Colonic mucosa (tissue), 4 donors: ENCODE measurements around the gene APBB1IP. TPM values are rescaled to one million over a fixed set of nuclear protein-coding genes. Genes with fewer than 3 reads are reported as not detected.

Experiments
- DNase-seq: peaks from one replicate; pipeline ENCODE4 v3.0.0-alpha.2; 2020
- H3K27ac ChIP-seq: fragments of 200-600 bp; one replicate; pipeline ENCODE4 v1.8.0; 2021
- H3K27me3 ChIP-seq: fragments of 200-600 bp; one replicate; pipeline ENCODE4 v1.8.0; 2021
- H3K36me3 ChIP-seq: fragments of 200-600 bp; one replicate; pipeline ENCODE4 v1.8.0; 2021
- H3K4me1 ChIP-seq: fragments of 200-600 bp; one replicate; pipeline ENCODE4 v1.8.0; 2021; ENCODE audit warnings: mild to moderate bottlenecking
- H3K4me3 ChIP-seq: fragments of 200-600 bp; one replicate; pipeline ENCODE4 v1.8.0; 2021
- H3K9ac ChIP-seq, 2 donors: one replicate each; pipeline ENCODE4 v1.7.0; 2013; ENCODE audit warnings: control low read depth in 2 of 2, low read depth in 2 of 2, low read length in 2 of 2
- H3K9me3 ChIP-seq: fragments of 200-600 bp; one replicate; pipeline ENCODE4 v1.8.0; 2021
- intact Hi-C: fragments of 100-400 bp; cut with DNase I; formaldehyde crosslinking; loops from one replicate; pipeline ENCODE4 v1.14.1; 2022
- total RNA-seq, 2 donors: library from RNA; stranded (reverse); fragmentation: NEBNext Ultra II Directional in 1 of 2; extraction: Animal tissue kit (Norgen Biotek cat#: 25700) in 1 of 2; gene quantifications; one replicate each; pipeline ENCODE4 v1.2.1, GENCODE V29; 2021
- TF ChIP-seq, protein P1 (sequence below): fragments of 200-600 bp; IDR thresholded peaks from one replicate; pipeline ENCODE4 v1.8.0; 2022; ENCODE audit warnings: antibody characterized with exemption, mild to moderate bottlenecking
- donor health status: healthy.
- donor health status: DM: no; HTN: no; CAD: no.
- donor health status: DM: no; HTN: no; CAD: no.

The APBB1IP gene
- total RNA-seq, 2 donors from 2014 or later: 2.1 to 2.8 TPM

DNA sequence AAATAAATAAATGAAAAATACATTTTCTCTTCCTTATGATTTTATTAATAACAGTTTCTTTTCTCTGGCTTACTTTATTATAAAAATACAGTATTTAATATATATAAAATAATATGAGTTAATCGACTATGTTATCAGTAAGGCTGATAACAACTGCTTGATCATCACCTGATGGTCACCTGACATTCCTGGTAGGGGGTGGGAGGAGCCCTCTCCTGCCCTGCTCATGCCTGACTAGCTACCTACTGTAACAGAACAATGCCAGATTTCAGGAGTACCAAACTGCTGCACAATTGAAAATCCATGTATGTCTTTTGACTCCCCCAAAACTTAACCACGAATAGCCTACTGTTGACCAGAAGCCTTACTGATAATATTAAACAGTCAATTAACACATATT lies 1.3 kb upstream of the APBB1IP start:
- no peak overlapping the region for H3K27ac ChIP-seq
- no peak for DNase-seq
- intact Hi-C loops: no loop called here

DNA sequence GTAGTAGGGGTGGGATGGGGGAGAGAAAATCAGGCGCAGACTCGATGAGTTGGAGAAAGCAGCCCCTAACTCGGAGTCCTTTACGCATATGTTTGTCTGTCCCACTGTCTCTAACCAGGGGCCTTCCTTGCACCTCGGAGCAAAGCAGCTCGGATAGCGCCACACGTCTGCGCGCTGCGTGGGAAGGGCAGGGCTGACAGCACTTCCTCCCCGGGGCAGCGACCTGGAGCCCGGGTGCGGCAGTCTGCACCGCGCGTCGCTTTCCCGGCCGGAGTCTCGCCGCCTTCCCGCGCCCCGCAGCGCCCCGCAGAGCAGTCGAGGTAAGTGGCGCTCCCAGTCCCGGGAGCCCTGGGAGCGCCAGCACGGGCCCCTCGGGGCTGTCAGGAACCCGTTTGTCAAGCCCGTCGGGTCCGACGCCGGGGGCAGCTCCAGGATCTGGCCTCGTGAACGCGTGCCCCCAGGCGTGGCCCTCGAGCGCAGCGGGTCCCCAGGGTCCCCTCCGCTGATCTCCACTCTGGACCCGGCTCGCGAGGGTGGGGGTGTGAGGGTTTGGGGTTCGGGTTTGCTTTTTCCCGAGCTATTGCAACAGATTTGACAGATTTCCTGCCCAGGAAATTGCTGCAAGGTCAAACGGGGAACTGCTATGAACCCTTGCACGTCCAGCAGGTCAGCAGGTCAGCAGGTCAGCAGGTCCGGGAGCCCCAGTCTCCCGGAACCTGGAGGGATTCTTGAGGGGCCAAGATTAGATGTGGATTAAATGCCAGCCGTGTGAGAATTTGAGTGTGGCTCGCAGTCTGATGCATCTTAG lies 597 bp downstream of the APBB1IP start:
- intact Hi-C loops: no loop called here
- DNase-seq: peak; percentile 34

More for the DNA sequence above, 1.3 kb upstream of the APBB1IP start:
- Histone ChIP-seq H3K9ac (no peak overlapping the region), H3K27me3 (no peaks in the 10 kb centered on the region), H3K4me3 (no peak overlapping the region), H3K9me3 (no peaks in the 10 kb centered on the region), H3K4me1 (no peaks in the 10 kb centered on the region), H3K36me3 (no peaks in the 10 kb centered on the region)
- TF ChIP-seq, protein P1, sequence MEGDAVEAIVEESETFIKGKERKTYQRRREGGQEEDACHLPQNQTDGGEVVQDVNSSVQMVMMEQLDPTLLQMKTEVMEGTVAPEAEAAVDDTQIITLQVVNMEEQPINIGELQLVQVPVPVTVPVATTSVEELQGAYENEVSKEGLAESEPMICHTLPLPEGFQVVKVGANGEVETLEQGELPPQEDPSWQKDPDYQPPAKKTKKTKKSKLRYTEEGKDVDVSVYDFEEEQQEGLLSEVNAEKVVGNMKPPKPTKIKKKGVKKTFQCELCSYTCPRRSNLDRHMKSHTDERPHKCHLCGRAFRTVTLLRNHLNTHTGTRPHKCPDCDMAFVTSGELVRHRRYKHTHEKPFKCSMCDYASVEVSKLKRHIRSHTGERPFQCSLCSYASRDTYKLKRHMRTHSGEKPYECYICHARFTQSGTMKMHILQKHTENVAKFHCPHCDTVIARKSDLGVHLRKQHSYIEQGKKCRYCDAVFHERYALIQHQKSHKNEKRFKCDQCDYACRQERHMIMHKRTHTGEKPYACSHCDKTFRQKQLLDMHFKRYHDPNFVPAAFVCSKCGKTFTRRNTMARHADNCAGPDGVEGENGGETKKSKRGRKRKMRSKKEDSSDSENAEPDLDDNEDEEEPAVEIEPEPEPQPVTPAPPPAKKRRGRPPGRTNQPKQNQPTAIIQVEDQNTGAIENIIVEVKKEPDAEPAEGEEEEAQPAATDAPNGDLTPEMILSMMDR: no peak

DNA sequence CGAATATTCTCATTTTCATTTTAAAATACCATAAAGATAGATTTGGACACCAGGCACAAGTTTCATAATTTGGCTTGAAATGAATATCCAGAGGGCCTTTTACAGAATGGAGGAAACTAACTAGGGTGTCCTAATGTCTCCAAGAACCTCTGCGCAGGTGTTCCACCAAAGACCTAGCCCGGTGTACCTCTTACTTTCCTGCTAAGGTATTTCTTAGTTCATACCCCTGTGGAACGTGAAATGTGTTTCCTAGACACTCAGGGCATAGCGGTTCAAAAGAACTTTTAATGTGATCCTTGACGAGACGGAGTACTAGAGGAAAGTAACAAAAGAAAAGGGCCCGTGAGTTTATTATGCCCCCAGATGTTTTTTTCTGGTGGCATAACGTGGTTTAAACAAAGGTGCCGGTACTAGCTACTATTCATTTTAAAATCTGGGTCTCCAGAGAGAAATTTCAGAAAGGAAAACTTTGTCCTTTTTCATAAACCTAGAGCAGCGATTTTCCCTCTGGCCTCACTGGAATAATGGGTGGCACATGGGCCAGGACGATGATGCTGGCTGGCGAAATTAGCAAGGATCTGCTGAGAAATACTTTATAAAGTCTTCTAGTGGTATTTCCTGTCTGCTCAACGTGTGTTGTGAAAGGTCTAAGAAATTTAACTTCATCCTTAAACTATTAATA lies 1.4 kb downstream of the APBB1IP start:
- TF ChIP-seq, protein P1: no peak
- Histone ChIP-seq H3K36me3 (no peaks in the 10 kb centered on the region), H3K9ac (peak overlapping the region in 1 of 2 donors; percentile 63), H3K27me3 (no peaks in the 10 kb centered on the region), H3K27ac (peak overlapping the region; percentile 77), H3K4me3 (peak overlapping the region; percentile 41), H3K9me3 (no peaks in the 10 kb centered on the region), H3K4me1 (no peaks in the 10 kb centered on the region)
- intact Hi-C loops: no loop called here
- no peak for DNase-seq

More for the DNA sequence above, 597 bp downstream of the APBB1IP start:
- Histone ChIP-seq H3K36me3 (no peaks in the 10 kb centered on the region), H3K4me1 (no peaks in the 10 kb centered on the region), H3K27ac (peak overlapping the region; percentile 77), H3K9me3 (no peaks in the 10 kb centered on the region), H3K9ac (peak overlapping the region; percentile 51 to 63), H3K27me3 (no peaks in the 10 kb centered on the region), H3K4me3 (peak overlapping the region; percentile 41)
- TF ChIP-seq, protein P1: no peak

DNA sequence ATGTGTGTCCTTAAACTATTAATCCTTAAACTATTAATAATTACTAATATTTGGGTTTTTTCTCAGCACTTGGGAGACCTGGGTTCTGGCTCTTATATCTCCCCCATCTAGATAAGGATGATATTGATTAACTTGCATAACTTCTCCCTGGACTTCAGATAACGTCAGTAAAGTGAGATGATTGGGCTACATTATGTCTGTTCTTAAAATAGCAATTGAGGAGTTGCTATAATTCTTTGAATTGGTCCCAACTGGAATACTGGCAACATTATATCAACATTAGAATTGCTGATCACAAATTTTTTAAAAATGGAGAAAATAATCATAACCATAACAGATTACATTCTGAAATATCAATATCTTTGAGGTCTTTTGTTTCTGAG lies 1.9 kb downstream of the APBB1IP start:
- no peak overlapping the region for H3K9ac ChIP-seq
- H3K36me3 ChIP-seq: no peaks in the 10 kb centered on the region
- no peaks in the 10 kb centered on the region for H3K27me3 ChIP-seq
- H3K27ac ChIP-seq: peak overlapping the region; percentile 6
- no peak for DNase-seq
- TF ChIP-seq, protein P1: no peak
- no peaks in the 10 kb centered on the region for H3K9me3 ChIP-seq
- H3K4me1 ChIP-seq: no peaks in the 10 kb centered on the region
- H3K4me3 ChIP-seq: no peak overlapping the region
- intact Hi-C loops: no loop called here

DNA sequence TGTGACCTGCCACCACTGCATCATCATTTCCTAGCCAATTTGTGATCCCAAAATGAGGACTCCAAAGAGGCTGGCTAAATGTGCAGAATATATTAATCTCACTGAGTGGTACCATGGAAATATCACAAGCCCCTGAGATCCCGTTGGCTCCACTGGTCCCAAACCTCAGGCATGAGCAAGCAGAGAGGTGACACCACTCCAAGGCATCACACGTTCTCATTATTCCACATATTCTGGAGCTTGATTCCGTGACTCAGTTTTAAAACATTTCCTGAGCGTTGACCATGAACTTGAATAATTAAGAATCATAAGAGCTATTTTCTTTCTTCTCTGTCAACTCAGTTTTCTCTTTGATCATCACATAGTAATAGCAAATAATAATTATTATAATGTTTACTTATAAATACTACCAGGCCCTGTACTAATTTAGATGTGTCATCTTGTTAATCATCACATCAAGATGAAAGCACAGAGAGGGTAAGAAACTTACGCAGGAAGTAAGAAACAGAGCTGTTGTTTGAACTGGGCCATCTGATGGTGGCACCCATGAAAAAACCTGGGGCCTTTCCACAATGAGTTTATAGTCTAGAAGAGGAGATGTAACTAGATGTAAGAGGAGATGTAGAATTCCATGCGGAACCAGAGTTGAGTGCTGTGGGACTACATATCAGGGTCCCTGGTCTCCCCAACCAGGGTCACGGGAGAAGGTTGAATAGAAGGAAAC lies 3.5 kb downstream of the APBB1IP start:
- TF ChIP-seq, protein P1: no peak
- Histone ChIP-seq H3K9me3 (no peaks in the 10 kb centered on the region), H3K36me3 (no peaks in the 10 kb centered on the region), H3K27me3 (no peaks in the 10 kb centered on the region), H3K9ac (no peak overlapping the region), H3K4me3 (no peak overlapping the region), H3K27ac (no peak overlapping the region), H3K4me1 (no peaks in the 10 kb centered on the region)
- intact Hi-C loops: no loop called here
- DNase-seq: no peak
